NCI-H82 treated with DMSO at 0.1 percent for 48 hours (cell line): Measurements from ENCODE around the gene ABCA4.

Source experiments
- DNase-seq: peaks from one replicate; lab custom pipeline; 2025; ENCODE audit not compliant: unreplicated experiment; lab: John Stamatoyannopoulos, UW

The ABCA4 gene

GRCh38 chr1:94029130-94029993 lies 91.6 kb downstream of the ABCA4 start:
- no peak for DNase-seq

GRCh38 chr1:94027721-94028515 lies 93.0 kb downstream of the ABCA4 start:
- no peak for DNase-seq

GRCh38 chr1:94026619-94027380 lies 94.1 kb downstream of the ABCA4 start:
- DNase-seq, result no peak

GRCh38 chr1:94025383-94026340 lies 95.3 kb downstream of the ABCA4 start:
- peak; percentile 40 for DNase-seq

GRCh38 chr1:94024104-94024792 lies 96.7 kb downstream of the ABCA4 start:
- no peak for DNase-seq

GRCh38 chr1:94022471-94023189 lies 98.3 kb downstream of the ABCA4 start:
- no peak for DNase-seq

- no peak for DNase-seq
These were observed 100.0 kb downstream of the ABCA4 start for GRCh38 chr1:94020764-94021579.

GRCh38 chr1:94019327-94019726 lies 101.6 kb downstream of the ABCA4 start:
- no peak for DNase-seq

GRCh38 chr1:94017155-94017829 lies 103.7 kb downstream of the ABCA4 start:
- DNase-seq, result no peak

GRCh38 chr1:94015489-94015817 lies 105.5 kb downstream of the ABCA4 start:
- no peak for DNase-seq

- no peak for DNase-seq
These were observed 106.1 kb downstream of the ABCA4 start for GRCh38 chr1:94014635-94015488.

GRCh38 chr1:94014087-94014486 lies 106.9 kb downstream of the ABCA4 start:
- DNase-seq, result no peak

- DNase-seq, result no peak
These were observed 107.5 kb downstream of the ABCA4 start for GRCh38 chr1:94013367-94013878.

- DNase-seq, result no peak
These were observed 108.1 kb downstream of the ABCA4 start for GRCh38 chr1:94012708-94013366.

GRCh38 chr1:94011709-94012595 lies 109.0 kb downstream of the ABCA4 start:
- no peak for DNase-seq
